SU-DHL-6 (cell line): ENCODE results near the gene NUP210.

Source experiments
- EZH2phosphoT487 ChIP-seq: fragments of 200-600 bp; sonication (generic), shearing (Covaris generic); conservative IDR thresholded peaks from 2 replicates; pipeline ENCODE4 v1.6.1; 2018; ENCODE audit warnings: mild to moderate bottlenecking, antibody characterized with exemption, low read length, moderate library complexity, mixed read lengths
- TF ChIP-seq, protein P1 (sequence below): fragments of 200-600 bp; sonication (generic); IDR thresholded peaks from one replicate; pipeline ENCODE4 v1.5.1; 2017; ENCODE audit warnings: antibody characterized with exemption, mild to moderate bottlenecking, low read length, moderate library complexity; ENCODE audit not compliant: insufficient read depth, poor library complexity, severe bottlenecking

DNA sequence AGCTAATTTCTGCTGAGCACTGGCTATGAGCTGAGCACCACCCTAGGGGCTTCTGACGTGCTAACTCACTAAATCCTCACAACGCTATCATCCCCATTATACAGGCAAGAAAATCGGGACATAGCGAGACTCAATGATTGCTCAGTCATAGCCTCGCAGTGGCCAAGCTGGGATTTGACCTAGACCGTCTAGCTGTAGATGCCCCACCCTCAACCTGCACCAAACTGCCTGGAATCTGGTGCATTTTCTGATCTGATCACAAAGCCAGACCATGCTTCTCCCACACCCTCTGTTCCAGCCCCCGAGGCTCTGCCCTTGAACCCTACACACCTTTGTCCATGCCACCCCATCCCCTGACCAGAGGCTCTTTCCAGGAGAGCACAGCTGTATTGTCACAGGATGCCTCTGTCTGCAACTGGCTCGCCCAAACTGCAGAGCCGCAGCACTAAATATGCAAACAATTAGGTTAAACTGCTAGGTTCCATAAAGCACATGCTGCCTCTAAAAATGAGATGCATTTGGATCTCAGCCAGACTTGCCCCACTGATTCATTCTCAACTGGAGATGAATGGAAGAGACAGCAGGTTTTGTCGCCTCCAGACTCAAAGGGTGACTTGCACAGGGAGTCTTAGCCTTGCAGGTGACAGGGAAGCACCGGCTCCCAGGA lies 95.2 kb downstream of the NUP210 start:
- no peak for TF ChIP-seq EZH2phosphoT487
- TF ChIP-seq, protein P1, sequence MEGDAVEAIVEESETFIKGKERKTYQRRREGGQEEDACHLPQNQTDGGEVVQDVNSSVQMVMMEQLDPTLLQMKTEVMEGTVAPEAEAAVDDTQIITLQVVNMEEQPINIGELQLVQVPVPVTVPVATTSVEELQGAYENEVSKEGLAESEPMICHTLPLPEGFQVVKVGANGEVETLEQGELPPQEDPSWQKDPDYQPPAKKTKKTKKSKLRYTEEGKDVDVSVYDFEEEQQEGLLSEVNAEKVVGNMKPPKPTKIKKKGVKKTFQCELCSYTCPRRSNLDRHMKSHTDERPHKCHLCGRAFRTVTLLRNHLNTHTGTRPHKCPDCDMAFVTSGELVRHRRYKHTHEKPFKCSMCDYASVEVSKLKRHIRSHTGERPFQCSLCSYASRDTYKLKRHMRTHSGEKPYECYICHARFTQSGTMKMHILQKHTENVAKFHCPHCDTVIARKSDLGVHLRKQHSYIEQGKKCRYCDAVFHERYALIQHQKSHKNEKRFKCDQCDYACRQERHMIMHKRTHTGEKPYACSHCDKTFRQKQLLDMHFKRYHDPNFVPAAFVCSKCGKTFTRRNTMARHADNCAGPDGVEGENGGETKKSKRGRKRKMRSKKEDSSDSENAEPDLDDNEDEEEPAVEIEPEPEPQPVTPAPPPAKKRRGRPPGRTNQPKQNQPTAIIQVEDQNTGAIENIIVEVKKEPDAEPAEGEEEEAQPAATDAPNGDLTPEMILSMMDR = no peak
